MM.1S (cell line): Measurements from ENCODE around the gene PLVAP.
A peak's percentile ranks its signal among the peaks of the same experiment; 100 is the strongest.

Source experiments
- DNase-seq: peaks from one replicate; pipeline ENCODE4 v3.0.0-alpha.2; 2015
- H2AFZ ChIP-seq: fragments of 300-600 bp; sonication (generic); 2 replicates; pipeline ENCODE4 v1.6.0; 2016; ENCODE audit warnings: antibody characterized with exemption, low read length
- H3F3A ChIP-seq: fragments of 300-600 bp; sonication (generic); 2 replicates; pipeline ENCODE4 v1.6.1; 2016; ENCODE audit warnings: mild to moderate bottlenecking, antibody characterized with exemption, low read length, moderate library complexity, mixed read lengths; ENCODE audit not compliant: insufficient read depth
- H3K27ac ChIP-seq: fragments of 300-600 bp; sonication (generic); 2 replicates; pipeline ENCODE4 v1.5.1; 2016; ENCODE audit warnings: mild to moderate bottlenecking, low read length
- H3K27me3 ChIP-seq: fragments of 300-600 bp; sonication (generic); replicated peaks from 2 replicates; pipeline ENCODE4 v1.6.0; 2016; ENCODE audit warnings: low read length; ENCODE audit not compliant: insufficient read depth
- H3K36me3 ChIP-seq: fragments of 300-600 bp; sonication (generic); replicated peaks from 2 replicates; pipeline ENCODE4 v1.6.1; 2016; ENCODE audit warnings: mild to moderate bottlenecking, low read length, mixed read lengths; ENCODE audit not compliant: insufficient read depth
- H3K4me1 ChIP-seq: fragments of 300-600 bp; sonication (generic); 2 replicates; pipeline ENCODE4 v1.6.1; 2016; ENCODE audit warnings: low read length, mixed read lengths
- H3K4me2 ChIP-seq: fragments of 300-600 bp; sonication (generic); 2 replicates; pipeline ENCODE4 v1.6.0; 2016; ENCODE audit warnings: low read depth, low read length
- H3K4me3 ChIP-seq: fragments of 300-600 bp; sonication (generic); 2 replicates; pipeline ENCODE4 v1.5.1; 2016; ENCODE audit warnings: low read length, mixed read lengths
- H3K79me2 ChIP-seq: fragments of 300-600 bp; sonication (generic); 2 replicates; pipeline ENCODE4 v1.6.1; 2016; ENCODE audit warnings: mixed run types, low read length, mixed read lengths
- H3K9ac ChIP-seq: fragments of 300-600 bp; sonication (generic); 2 replicates; pipeline ENCODE4 v1.6.1; 2016; ENCODE audit warnings: low read length, mixed read lengths
- H3K9me2 ChIP-seq: fragments of 300-600 bp; sonication (generic); replicated peaks from 2 replicates; pipeline ENCODE4 v1.6.1; 2016; ENCODE audit warnings: mild to moderate bottlenecking, low read length, mixed read lengths; ENCODE audit not compliant: insufficient read depth
- H3K9me3 ChIP-seq: fragments of 300-600 bp; sonication (generic); replicated peaks from 2 replicates; pipeline ENCODE4 v1.6.1; 2016; ENCODE audit warnings: mild to moderate bottlenecking, low read length, mixed read lengths; ENCODE audit not compliant: insufficient read depth
- H4K20me1 ChIP-seq: fragments of 300-600 bp; sonication (generic); 2 replicates; pipeline ENCODE4 v1.6.1; 2016; ENCODE audit warnings: mild to moderate bottlenecking, low read length, moderate library complexity, mixed read lengths; ENCODE audit not compliant: insufficient read depth
- EZH2 ChIP-seq: fragments of 300-600 bp; sonication (generic); optimal IDR thresholded peaks from 2 replicates; pipeline ENCODE3; 2017; ENCODE audit warnings: low read depth, mild to moderate bottlenecking, antibody characterized with exemption, low read length, mixed read lengths
- EZH2phosphoT487 ChIP-seq: fragments of 300-600 bp; sonication (generic); IDR thresholded peaks from 2 replicates; pipeline ENCODE4 v1.6.1; 2018; ENCODE audit warnings: antibody characterized with exemption, low read length
- TF ChIP-seq, protein P1 (sequence below): fragments of 300-600 bp; sonication (generic); IDR thresholded peaks from 2 replicates; pipeline ENCODE4 v1.5.1; 2016; ENCODE audit warnings: antibody characterized with exemption, low read length, mixed read lengths

Gene PLVAP

DNA sequence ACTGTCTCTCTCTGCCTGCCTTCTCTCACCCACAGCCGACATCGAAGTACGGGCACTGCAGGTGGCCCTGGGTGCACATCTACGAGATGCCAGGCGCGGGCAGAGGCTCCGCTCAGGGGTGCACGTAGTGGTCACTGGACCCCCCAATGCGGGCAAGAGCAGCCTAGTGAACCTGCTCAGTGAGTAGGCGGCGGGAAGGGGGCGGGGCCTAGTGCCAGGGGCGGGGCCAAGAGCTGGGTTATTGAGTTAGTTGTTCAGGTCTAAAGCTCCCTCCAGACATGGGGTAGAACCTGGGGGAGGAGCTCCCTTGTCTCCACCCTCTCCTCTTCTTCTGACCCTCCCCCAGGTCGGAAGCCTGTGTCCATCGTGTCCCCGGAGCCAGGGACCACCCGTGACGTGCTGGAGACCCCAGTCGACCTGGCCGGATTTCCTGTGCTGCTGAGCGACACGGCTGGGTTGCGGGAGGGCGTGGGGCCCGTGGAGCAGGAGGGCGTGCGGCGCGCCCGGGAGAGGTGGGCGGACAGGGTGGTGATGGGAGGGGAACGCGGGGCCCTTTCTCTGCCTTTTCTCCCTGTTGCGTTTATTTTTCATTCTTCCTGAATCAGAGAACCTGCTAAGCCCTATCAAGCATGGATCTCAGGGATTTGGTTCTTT is 37.9 kb downstream of the PLVAP start:
- Histone ChIP-seq H3K27me3 (no peaks in the 10 kb centered on the region), H3K9me3 (no peaks in the 10 kb centered on the region), H3K36me3 (no peaks in the 10 kb centered on the region), H3K4me1 (peaks cover 6% of the 10 kb centered on the region), H2AFZ (no peak overlapping the region), H3K4me2 (no peak overlapping the region), H3K79me2 (peaks cover 12% of the 10 kb centered on the region), H3K9me2 (no peaks in the 10 kb centered on the region), H3K9ac (no peak overlapping the region), H3K4me3 (no peak overlapping the region), H3K27ac (no peak overlapping the region), H4K20me1 (no peaks in the 10 kb centered on the region), H3F3A (peaks cover 13% of the 10 kb centered on the region)
- TF ChIP-seq, protein P1, sequence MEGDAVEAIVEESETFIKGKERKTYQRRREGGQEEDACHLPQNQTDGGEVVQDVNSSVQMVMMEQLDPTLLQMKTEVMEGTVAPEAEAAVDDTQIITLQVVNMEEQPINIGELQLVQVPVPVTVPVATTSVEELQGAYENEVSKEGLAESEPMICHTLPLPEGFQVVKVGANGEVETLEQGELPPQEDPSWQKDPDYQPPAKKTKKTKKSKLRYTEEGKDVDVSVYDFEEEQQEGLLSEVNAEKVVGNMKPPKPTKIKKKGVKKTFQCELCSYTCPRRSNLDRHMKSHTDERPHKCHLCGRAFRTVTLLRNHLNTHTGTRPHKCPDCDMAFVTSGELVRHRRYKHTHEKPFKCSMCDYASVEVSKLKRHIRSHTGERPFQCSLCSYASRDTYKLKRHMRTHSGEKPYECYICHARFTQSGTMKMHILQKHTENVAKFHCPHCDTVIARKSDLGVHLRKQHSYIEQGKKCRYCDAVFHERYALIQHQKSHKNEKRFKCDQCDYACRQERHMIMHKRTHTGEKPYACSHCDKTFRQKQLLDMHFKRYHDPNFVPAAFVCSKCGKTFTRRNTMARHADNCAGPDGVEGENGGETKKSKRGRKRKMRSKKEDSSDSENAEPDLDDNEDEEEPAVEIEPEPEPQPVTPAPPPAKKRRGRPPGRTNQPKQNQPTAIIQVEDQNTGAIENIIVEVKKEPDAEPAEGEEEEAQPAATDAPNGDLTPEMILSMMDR, result no peak
- TF ChIP-seq EZH2, result no peak
- no peak for TF ChIP-seq EZH2phosphoT487
- no peak for DNase-seq

DNA sequence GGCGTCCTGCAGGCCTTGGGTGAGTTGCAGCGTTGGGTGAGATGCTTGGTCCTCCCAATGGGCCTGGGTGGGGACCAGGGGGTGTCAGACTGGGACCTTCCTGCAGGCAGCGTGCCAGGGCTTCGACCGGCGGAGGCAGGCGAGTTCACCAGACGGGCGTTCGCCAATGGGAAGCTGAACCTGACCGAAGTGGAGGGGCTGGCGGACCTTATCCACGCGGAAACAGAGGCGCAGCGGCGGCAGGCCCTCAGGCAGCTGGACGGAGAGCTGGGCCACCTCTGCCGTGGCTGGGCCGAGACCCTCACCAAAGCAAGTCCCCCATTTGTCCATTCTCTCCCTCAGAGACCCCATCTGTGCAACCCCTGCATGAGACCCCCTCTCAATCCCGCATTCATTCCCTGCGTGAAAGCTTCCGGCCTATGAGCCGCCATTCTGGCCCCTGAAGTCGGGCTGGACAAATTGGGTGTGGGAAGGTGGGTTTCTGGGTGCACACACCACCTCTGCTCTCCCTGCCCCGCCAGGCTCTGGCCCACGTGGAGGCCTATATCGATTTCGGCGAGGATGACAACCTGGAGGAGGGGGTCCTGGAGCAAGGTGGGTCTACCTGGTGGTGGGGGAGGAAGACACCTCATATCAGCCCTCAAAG is 38.6 kb downstream of the PLVAP start:
- no peaks in the 10 kb centered on the region for H3K9me2 ChIP-seq
- H3K4me1 ChIP-seq, result peaks cover 10% of the 10 kb centered on the region
- H2AFZ ChIP-seq, result no peak overlapping the region; the same call in 1 of the 2 replicates
- peaks cover 12% of the 10 kb centered on the region for H3K79me2 ChIP-seq
- no peaks in the 10 kb centered on the region for H3K27me3 ChIP-seq
- H3K9me3 ChIP-seq, result no peaks in the 10 kb centered on the region
- H4K20me1 ChIP-seq, result no peaks in the 10 kb centered on the region
- H3K36me3 ChIP-seq, result no peaks in the 10 kb centered on the region
- no peak for DNase-seq
- TF ChIP-seq EZH2phosphoT487, result no peak
- TF ChIP-seq, protein P1, result no peak
- no peak for TF ChIP-seq EZH2
- H3K9ac ChIP-seq, result peak overlapping the region; percentile 84
- H3K27ac ChIP-seq, result no peak overlapping the region
- peak overlapping the region; percentile 83 for H3K4me3 ChIP-seq
- peaks cover 18% of the 10 kb centered on the region for H3F3A ChIP-seq
- peak overlapping the region; percentile 97 for H3K4me2 ChIP-seq

DNA sequence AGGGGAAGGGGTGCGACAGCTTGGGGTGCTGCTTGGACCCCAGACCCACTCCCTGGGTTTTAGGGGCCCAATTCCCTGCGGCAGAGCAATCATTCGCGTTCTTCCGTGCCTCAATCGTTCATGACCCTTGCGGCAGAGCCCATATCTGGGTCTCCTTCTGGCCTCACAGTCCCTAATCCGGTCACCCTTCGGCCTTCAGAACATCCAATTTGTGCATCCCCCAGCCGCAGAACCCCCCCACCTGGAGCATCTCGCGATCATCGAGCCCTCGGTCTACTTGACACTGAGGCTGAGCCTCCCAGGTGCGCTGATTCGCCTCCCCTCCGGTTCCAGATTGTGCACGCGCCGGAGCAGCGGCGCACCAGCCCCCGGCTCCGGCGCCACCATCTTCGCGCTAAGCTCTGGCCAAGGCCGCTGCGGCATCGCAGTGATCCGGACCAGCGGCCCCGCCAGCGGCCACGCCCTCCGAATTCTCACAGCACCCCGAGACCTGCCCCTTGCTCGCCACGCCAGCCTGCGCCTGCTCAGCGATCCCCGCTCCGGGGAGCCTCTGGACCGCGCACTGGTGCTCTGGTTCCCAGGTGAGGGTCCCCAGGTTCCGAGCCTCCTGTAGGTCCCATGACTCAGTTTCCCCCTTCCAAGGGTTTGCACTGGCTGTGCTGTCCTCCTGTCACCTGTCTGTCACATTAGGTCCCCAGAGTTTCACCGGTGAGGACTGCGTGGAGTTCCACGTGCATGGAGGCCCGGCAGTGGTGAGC is 39.3 kb downstream of the PLVAP start:
- Histone ChIP-seq H3K4me2 (peak overlapping the region; percentile 97), H3K9me2 (no peaks in the 10 kb centered on the region), H3K79me2 (peaks cover 12% of the 10 kb centered on the region), H3K27me3 (no peaks in the 10 kb centered on the region), H3K4me3 (peak overlapping the region; percentile 83), H4K20me1 (no peaks in the 10 kb centered on the region), H3K4me1 (peaks cover 10% of the 10 kb centered on the region), H3K36me3 (no peaks in the 10 kb centered on the region), H2AFZ (peak overlapping the region; percentile 77), H3F3A (peaks cover 18% of the 10 kb centered on the region), H3K9ac (peak overlapping the region; percentile 84), H3K9me3 (no peaks in the 10 kb centered on the region), H3K27ac (peak overlapping the region; percentile 39; the same call in 1 of the 2 replicates)
- DNase-seq, result peak; percentile 69
- TF ChIP-seq EZH2phosphoT487, result no peak
- TF ChIP-seq, protein P1, result no peak
- no peak for TF ChIP-seq EZH2
